Measurements from ENCODE around the gene TF.

The TF gene

DNA sequence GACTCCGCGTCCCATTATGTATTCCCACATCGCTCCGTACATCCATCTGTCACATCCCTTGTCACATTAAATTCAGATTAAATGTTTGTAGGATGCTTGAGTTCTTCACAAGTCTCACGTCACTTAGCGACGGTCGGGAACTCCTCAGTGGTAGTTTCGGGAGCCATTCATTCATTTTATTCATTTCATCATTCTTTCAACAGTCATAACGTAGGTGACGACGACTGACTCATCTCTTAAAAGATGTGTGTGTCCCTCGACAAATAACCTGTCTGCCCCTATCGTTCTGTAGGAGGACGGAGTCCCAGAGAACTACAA is 59.1 kb downstream of the TF start:
- DNase-seq (ENCODE audit: low spot score) (no peak), FAIRE-seq (no peak)

DNA sequence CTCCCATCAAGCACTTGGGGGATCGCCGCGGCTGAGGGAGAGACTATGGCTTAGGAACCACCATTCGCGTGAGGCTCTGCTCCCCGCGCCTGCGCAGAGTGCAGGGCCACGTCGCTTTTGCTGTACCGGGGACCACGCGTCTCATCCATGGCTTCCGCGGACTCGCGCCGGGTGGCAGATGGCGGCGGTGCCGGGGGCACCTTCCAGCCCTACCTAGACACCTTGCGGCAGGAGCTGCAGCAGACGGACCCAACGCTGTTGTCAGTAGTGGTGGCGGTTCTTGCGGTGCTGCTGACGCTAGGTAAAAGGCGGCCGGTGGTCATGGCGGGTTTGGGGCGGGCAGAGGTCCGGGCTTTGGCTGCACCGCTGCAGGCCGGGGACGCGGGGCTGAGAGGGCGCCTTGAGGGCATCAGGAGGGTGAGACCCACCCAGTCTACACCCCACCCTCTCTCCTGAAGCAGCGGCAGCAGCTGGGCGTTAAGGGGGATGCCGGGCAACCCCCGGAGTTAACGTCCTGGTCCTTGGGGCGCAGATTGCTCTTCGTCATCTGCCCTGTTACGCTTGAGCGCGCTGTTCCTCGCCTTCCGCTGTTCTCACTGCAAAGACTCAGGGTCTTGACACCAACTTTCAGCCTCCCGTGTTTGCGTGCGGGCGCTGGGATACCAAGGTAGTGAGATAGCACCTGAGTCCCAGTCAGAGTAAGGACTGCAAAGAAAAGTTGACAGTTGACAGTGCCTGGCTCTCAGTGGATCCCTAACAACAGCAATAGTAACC is 59.7 kb downstream of the TF start, which contains the start of gene SRPRB:
Gene SRPRB, plus strand, starts transcription at position 114 of the 774 bp plus-strand sequence. Its CDS starts 34 bp downstream, at position 148.
- DNase-seq (ENCODE audit: low spot score) (peak; percentile 86), FAIRE-seq (peak; percentile 54)

DNA sequence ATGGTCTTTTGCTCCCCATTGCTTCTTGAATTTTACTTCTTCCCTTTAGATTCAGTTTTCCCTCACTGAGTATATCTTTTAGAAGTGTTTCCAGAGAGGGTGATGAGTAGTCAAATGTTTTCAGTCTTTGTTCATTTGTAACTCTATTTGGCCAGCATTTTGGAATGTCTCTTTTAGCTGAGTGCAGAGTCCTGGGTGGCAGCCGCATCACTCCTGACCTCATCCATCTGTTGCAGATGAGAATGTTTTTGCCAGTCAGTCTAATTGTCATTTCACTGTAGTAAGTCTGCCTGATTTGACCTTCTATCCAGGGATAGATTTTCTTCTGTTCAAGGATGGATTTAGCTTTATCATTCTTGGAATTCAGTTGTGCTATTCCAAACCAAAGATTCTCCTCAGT is 66.7 kb downstream of the TF start:
- DNase-seq (ENCODE audit: low spot score) (no peak), FAIRE-seq (no peak)

DNA sequence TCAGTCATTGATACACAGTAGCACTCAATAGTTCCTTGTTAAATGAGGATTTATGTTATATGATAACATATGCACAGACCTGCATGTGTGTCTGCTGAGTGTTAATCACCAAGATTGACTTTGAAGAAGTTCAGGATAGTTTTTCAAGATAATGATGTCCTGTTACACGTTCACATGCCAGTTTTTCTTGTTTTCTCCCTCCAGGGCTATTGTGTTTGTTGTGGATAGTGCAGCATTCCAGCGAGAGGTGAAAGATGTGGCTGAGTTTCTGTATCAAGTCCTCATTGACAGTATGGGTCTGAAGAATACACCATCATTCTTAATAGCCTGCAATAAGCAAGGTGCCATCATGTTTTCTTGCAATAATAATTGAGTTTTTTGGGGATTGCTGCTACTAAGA is 69.2 kb downstream of the TF start:
- FAIRE-seq (no peak), DNase-seq (ENCODE audit: low spot score) (no peak)

DNA sequence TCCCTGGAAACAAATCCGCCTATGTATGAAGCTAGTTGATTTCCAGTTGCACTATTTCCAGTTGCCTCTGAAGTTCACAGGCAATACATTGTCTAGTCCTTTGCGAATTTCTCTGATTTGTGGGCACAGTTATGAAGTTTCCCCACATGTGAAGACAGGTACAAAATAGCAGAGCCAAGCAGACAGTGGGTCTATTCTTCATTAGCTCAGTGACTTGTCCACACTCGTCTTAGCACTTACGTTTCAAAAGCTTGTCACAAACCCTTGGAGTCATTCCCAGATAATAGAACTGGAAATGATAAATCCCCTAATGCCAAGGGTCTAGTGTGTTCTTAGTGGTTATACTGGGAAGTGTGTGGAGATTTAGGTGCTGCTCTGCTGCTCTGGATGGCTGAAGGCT is 73.9 kb downstream of the TF start:
- no peak for DNase-seq (ENCODE audit: low spot score)
- FAIRE-seq, result no peak

DNA sequence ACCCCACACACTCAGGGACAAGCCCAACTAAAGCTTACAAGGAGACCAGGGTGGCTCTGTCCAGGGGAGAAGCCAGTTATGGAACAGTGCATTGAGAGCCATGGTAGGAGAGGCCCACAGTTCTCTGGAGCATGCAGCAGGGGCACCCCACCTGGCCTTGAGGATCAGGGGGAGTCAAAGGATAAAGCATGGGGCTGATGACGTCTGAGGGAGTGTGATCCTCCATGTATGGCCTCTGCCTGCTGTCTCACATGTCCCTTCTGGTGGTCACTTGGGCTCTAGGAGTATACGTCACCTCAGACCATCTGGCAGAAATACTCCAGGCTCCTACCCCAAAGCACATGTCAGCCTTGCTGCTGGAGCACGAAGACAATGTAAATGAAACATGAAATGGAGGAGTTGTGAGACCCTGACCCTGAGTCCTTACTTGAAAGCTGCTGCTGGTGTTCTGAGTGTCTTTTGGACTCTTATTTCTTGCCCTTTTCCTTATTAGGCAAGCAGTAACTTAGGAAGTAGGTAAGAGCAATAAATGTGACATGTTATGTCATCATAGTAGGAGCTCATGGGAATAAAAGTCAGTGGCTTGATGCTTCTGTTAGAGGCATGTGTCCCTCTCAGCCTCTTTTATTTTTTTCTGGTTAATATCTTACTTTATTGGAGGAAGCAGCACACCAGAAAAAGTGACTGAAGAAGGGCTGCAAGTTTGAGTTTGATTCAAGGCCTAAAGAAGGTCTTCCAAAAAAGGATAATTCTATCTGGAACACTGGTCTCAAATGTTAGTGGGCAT is 74.9 kb downstream of the TF start:
- FAIRE-seq (no peak), DNase-seq (ENCODE audit: low spot score) (no peak)

DNA sequence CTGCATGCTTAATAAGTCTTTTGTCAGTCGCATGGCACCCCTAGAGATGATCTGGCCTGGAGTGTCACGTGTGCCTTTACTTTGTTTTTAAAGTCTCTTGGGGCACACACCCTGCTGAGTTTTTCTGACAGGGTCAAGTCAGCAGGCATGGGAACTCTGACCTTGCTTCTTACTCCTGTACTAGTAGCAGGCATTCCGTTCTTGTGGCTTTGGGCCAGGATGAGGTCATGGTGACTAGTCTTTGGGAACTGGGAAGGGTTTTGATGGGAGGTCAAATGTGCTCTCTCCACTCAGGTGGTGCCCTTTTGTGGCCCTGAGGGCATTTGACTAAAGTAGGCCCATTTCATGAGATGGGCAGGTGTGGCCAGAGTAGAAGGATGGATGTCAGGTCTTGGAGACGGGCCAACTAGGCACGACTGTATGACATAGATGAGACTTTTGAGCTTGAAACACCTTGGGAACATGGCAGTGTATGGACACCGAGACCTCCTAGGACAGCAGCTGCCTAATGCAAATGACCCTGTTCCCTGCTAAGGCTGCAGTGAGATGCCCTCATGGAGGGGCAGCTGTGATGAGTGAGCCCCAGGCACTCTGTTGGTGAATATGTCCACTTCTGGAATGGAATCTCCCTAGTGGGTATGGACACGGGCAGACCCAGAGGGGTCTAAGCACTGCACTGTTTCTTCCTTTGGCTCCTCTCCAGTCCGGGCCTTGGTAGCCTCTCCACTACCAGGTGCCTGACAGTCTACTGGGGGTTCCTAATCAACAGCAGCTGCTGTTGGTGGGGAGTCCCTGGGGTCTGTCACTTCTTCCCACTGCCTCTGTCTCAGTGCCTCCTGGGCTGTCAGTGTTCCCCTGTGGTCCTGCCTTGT is 75.8 kb downstream of the TF start:
- FAIRE-seq, result peak; percentile 90
- DNase-seq (ENCODE audit: low spot score), result peak; percentile 94

DNA sequence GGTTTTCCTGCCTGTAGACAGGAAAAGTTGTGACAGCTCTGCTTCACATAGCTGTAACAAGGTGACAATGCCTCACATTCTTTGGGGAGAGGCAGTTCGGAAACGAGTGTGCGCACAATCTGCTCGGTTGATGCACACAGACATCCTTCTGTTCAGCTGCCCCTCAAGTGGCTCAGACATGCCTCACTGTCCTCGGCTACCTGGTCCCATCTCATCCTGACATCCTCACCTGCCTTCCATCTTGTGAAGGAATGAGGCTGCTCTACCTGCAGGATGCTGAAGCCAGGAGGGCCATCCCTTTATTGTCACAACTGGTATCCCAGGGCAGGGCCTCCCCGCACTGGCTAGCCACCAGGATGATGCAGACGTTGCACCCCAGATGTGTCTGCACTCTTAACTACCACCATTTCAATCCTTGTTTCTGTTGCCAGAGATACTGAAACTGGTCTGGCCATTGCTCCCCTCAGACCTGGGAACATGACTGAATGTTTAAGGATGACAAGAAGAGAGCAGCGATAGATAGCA is 78.8 kb downstream of the TF start:
- no peak for DNase-seq (ENCODE audit: low spot score)
- no peak for FAIRE-seq

DNA sequence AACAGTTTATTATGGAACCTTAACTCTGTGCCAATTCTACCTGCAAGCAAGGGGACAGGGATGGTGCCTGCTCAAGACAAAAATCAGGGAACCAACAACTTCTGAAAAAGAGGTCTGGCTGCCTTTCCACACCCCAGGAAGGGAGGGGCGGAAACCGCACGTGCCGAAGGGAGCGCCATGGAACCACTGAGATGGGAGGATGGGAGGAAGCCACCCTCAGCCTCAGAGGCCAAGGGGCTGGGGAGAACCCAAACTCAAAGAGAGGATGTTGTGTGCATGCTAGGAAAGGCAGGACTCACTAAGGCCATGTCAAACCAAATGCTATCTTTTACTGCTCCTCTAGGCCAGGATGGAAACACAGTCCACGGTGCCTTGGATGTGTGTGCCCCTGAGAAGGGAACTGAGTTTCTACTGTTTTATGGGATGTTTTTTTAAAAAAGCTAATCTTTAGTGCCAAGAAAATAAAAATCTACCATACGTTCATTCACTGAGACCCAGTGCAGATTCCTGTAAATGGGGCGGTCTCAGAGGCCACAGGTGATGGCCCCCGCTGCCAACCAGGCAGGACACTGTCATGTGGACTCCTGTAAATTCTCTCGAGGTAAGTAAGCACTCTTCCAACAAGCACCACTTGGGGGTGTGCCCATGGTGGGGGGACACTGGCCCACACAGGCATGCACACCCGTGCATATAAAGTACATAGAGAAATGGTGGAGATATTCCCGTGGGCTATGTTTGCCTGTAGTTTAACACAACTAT is 80.0 kb downstream of the TF start:
- FAIRE-seq (no peak), DNase-seq (ENCODE audit: low spot score) (no peak)

DNA sequence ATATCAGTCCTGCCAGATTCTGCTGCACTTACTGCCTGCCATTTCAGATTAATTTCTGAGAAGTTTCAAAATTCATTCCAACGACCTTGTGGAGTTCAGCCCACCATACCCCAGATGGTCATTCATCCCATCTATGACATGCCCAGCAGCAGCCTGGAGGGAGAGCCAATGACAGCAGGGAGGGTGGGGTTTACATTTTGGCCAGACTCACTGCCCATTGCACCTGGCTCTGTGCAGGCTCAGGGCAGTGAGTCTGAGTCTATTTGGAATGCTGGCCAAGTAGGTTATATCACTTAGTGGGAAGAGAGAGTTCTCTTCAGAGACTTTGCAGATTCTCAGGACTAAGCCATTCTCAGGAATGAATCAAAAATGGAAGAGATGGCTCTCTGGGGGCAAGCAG is 80.9 kb downstream of the TF start:
- DNase-seq (ENCODE audit: low spot score), result no peak
- no peak for FAIRE-seq

DNA sequence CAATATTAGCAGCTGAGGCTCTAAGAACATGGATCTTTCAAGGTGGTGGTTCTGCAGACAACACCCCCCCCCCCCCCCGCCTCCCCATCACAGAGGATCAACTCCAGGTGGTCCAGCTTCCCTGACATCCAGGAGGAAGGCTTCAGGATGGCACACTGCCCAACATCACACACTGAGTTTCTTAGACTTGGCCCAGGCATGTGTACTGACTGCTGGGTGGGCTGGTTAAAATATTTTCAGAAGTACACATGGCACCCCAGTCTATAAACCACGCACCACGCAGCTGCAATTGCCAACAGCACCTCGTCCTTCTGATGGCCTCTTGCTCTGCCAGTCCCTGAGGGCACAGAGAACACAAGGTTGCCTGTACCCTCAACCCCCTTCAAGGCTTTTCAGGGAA is 81.5 kb downstream of the TF start:
- FAIRE-seq (no peak), DNase-seq (ENCODE audit: low spot score) (no peak)

DNA sequence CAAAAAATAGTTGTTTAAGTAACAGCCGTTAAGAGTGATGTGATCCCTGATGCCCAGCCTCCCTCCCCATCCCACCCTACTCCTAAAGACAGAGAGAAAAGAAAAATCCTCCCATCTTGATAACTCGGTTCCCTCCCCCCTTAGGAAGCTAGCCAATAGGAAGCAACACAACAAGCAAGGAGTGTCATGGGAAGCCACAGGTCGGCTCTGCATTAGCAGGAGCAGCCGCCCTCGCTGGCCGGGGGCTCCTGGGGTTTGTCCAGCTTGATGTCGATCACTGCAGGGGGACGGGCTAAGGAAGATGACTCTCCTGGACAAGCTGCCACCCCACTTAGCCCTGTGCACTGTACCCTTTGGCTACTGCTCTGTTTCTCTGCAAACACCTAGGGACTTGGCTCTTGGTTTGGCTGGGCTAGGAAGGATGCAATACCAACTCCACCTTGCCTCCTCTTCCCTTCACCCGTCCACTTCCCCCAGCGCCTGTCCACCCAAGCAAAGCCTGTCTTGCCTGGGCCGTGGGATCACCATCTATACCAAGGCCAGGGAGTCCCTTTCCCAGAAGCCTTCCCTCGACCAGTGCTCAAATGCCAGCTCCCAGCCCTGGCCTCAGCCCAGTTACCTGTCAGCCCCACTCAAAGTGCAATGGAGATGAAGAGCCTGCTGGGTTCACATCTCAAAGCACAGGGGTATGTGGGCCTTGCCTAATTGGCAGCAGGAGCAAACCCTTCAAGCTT is 82.5 kb downstream of the TF start:
- no peak for FAIRE-seq
- DNase-seq (ENCODE audit: low spot score), result no peak

DNA sequence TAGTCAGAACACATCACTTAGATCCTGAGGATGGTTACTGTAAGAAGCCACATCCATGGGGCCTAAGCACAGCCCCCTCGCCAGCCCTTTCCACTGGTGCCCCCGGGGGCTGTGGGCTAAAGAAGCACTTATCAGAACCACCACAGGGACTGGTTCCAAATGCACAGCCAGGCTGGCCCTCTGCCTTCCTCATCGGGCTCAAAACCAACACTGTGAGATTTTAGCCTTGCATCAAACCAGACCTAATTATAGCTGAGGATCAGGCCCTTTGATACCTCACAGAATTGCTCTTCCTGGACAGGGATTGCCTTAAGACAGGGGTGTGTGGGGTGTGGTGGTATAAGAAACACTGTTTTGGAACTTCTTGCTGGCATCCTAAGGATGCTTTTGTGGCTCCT is 83.1 kb downstream of the TF start:
- no peak for FAIRE-seq
- DNase-seq (ENCODE audit: low spot score), result no peak

DNA sequence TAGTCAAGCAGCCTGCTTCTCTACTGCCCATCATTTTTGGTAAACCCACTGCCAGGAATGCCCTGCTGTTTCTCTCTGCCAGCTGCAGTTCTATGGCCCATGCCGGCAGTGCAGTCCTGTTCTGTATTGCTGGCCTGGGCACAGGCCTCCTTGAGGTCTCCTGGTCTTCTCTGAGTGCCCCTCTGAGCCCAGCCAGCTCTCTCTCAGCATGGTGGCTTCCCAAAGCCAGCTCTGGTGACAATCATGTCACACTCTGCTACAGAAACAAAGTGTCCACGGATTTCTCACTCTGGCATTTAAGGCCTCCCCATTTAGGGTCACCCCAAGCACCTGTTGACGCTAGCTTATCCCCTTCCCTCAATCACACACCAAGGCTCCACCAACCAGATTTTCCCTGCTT is 83.9 kb downstream of the TF start:
- DNase-seq (ENCODE audit: low spot score), result no peak
- FAIRE-seq, result no peak

DNA sequence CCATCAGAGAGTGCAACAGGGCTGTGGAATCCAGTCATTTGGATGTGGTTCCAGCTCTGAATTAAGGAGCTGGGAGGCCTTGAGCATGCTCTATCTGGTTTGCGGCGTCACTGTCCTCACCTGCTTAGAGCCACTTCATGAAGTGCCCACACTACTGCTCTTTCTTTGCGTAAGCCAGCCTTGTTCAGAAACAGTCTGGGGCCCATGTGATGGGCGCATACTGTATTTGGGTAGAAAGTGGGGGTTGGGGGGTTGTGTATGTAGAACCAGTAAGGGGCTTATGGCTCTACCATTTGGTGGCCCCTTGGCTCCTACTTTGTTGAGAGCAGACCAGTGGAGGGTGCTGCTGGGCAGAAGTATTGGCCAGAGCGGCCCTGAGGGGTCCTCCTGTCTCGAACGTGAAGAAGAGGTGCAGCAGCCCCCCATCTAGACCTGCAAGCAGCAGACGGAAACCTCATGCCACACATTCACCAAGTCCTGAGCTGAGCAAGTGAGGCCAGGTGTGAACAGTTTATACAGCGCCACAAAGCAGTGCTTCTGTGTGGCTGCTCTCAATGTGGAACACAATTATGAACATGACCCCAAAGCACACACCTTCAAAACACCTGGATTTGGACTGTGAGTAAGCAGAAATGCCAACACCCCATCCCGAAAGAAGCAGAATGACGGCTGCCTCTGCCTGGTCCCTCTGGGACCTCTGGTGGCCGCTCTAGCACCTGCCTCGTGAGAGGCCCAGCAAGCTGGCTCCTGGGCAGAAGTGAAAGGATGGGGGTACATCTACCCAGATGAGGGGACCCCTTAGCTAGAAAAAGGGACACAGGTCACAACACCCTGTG is 86.0 kb downstream of the TF start:
- FAIRE-seq (no peak), DNase-seq (ENCODE audit: low spot score) (no peak)

DNA sequence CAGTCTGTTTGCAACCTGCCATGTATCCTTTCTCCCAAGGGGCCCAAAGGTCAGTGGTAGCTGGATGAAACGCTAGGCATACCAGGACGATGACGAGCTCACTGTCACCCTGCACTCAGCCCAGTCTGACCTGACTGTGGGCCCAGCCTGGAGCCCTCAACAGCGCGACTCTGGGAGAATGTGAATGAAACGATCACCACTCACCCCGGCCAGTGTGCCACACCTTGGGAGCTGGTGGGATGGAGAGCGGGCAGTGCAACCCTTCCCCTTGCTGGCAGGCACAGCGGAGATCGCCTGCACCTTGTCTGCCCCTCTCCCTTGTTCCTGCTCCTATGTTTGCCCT is 86.6 kb downstream of the TF start:
- FAIRE-seq, result no peak
- DNase-seq (ENCODE audit: low spot score), result no peak

DNA sequence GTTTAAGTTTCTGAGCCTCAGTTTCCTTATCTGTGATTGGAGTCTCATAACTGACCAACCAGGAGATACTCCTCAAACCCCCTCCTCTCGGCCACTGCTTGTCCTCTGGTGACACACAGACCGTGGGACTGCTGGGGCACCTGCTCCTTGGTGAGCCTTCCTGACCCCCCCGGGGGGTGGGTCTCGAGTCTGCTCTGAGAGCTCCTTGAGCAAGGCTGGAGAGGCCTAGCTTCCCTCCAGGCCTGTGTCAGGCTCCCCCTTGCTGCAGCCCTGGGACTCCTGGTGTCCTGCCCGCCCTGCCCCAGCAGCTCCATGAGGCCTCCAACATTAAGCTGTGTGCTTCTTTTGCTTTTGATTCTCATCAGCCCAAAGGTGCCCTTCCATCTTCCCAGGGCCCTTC is 87.1 kb downstream of the TF start:
- DNase-seq (ENCODE audit: low spot score), result no peak
- no peak for FAIRE-seq

DNA sequence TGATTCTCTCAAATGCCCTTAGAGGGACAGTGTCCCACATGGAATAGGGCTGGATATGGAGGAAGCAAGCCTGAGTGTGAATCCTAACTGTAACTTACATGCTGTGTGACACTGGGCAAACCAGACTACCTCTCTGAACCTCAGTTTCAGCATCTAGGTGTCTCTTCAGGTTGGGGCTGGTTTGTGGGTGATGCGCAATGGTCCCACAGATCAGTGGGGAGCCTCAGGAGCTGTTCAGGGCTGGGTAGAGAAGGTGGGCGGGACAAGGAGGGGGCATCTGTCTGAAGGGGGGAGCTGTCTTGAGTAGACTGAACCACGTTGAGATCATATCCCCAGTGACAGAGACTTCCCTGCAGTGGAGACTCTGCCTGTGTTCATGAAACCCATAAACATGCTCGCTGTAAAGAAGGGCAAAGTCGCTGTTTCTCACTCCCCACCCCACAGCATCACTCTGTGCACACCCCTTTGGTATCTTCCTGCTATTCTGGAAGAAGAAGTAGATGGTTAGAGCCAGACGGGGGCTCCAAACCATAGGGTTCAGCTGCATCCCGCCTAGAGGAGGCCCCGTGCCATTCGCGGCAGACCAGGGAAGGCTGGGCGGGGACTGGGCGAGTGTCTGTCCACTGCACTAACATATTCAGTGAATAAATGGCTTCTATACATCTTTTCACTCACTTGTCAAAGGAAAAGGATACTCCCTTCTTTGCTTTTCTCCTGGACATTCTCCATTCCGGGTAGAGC is 87.9 kb downstream of the TF start:
- no peak for DNase-seq (ENCODE audit: low spot score)
- no peak for FAIRE-seq
